Measurements from ENCODE around the gene FN1.
"Not testable (repeated sequence)": the region's sequence is repeated elsewhere in the genome, so short reads cannot be mapped to it uniquely, and the experiment has no call there.

Gene FN1

GRCh38 chr2:215363461-215364156, 72.3 kb downstream of the FN1 start:
- DNase-seq = no peak

DNA sequence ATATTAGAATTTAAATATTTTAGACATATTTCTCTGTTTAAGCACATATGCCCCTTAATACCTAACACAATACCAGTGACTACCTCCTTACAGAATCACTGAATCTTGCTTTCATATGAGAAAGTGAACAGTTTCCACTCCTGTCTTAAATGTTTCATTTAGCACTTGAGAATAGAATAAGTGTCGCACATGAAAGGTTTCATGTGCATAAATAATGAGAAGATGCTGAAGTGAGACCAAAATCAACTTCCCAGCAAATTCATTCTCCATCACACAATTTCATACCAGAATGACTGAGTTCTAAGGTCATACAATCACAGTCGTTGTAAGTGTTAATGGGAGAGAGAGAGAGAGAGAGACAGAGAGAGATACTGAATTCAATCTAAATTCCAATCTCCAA, 72.8 kb downstream of the FN1 start:
- DNase-seq = no peak

DNA sequence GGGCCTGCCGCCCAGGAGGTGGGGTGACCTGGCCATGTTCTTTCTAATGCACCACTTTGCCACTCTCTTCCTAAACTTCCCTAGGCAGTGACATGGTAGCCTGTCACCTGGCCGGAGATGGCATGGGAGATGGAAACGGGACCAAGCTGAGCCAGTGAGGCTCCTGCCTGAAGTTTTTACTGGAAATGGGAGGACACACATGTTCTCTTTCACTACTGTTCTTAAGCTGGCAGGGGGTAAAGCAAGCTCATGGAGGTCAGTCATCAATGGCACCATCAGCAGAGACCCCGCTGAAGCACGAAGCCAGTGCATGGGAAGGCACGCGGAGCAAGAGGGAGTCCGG, 73.3 kb downstream of the FN1 start:
- no peak for DNase-seq

- no peak for DNase-seq
Measured at GRCh38 chr2:215361876-215362561, 73.8 kb downstream of the FN1 start.

GRCh38 chr2:215361211-215361875, 74.5 kb downstream of the FN1 start:
- DNase-seq = no peak

- DNase-seq = no peak
Measured at GRCh38 chr2:215360596-215360995, 75.3 kb downstream of the FN1 start.

GRCh38 chr2:215360059-215360458, 75.8 kb downstream of the FN1 start:
- DNase-seq = not testable (repeated sequence)

GRCh38 chr2:215359576-215359922, 76.3 kb downstream of the FN1 start:
- no peak for DNase-seq

GRCh38 chr2:215358891-215359575, 76.8 kb downstream of the FN1 start:
- DNase-seq = no peak

- no peak for DNase-seq
Measured at GRCh38 chr2:215358312-215358845, 77.5 kb downstream of the FN1 start.

- no peak for DNase-seq
Measured at GRCh38 chr2:215357660-215358059, 78.2 kb downstream of the FN1 start.

- DNase-seq = no peak
Measured at GRCh38 chr2:215356948-215357461, 78.9 kb downstream of the FN1 start.

DNA sequence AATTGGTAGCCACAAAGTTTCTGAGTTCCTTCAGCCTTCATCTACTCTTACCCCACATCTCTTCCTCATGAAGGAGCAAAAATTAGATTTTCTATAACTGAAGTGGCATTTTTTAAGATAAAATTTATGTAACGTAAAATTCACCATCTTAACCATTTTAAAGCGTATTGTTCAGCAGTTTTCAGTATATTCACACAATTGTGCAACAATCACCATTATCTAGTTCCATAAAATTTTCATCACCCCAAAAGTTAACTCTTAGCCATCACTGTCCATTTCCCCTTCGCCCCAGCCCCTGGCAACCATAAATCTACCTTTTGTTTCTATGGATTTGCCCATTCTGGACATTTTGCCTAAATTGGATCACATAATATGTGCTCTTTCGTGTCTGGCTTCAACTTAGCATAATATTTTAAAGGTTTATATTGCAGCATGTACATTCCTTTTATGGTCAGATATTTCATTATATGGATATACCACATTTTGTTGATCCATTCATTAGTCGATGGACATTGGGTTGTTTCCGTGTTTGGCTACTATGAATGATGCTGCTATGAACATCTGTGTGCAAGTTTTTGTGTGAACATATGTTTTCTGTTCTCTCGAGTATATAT, 79.4 kb downstream of the FN1 start:
- no peak for DNase-seq

- no peak for DNase-seq
Measured at GRCh38 chr2:215355801-215356200, 80.1 kb downstream of the FN1 start.

DNA sequence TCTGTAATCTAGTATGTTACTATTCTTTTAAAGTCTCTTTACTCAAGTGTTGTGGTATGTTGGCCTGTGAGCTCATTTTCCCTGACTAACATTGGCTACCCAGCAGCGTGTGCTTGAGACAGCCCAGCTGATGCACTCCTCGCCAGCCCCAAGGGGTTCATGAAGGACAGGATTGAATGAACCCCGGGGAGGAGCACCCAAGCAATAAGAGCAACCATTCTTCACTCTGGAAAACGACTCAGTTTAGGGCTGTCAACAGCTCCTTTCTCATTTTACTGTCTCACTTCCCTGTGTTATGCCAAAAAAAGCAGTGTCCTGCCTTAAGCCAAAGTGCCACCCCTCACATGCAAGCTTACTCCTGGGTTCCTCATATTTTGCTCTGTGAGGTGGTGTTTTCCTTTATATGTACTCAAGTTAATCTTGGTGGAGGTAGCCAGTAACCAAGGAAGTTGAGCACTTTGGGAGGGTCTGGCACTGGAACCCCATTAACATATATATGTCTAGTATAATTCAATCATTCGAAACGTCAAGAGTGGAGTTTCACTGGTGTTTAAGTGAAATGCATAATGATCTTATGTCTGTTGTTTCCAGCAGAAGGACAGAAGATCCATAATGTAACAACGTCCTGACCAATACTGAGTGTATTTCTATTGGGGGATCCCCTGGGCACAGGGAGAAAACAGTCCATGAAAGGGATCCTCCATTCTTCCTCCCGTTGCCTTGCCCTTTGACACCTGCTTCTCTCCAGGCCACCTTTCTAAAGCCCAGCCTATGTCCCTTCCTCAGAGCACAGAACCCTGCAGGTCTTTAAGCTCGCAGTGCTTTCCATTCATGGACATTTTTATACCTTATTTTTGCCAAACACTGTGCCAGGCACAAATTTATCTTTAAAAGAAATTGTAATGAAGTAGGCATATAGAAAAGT, 80.8 kb downstream of the FN1 start:
- DNase-seq = no peak

DNA sequence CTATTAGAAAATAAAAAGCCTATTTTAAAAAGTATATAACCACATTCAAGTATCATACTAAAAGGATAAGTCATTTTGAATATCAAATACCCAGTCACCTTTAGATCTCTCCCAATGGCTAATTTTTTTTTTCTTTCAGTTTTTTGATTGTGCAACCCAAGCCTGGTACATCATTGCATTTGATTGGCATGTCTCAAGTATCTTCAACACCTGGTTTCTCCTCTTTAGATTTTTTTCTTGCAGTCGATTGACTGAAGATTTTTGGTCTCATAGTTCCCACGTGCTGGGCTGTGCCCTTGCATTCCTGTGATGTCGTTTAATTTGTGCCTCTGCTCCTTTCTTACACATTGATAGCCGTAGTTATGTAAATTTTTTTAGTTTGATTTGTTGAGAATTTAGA, 83.3 kb downstream of the FN1 start:
- DNase-seq = no peak

- DNase-seq = no peak
Measured at GRCh38 chr2:215347878-215348277, 88.0 kb downstream of the FN1 start.

DNA sequence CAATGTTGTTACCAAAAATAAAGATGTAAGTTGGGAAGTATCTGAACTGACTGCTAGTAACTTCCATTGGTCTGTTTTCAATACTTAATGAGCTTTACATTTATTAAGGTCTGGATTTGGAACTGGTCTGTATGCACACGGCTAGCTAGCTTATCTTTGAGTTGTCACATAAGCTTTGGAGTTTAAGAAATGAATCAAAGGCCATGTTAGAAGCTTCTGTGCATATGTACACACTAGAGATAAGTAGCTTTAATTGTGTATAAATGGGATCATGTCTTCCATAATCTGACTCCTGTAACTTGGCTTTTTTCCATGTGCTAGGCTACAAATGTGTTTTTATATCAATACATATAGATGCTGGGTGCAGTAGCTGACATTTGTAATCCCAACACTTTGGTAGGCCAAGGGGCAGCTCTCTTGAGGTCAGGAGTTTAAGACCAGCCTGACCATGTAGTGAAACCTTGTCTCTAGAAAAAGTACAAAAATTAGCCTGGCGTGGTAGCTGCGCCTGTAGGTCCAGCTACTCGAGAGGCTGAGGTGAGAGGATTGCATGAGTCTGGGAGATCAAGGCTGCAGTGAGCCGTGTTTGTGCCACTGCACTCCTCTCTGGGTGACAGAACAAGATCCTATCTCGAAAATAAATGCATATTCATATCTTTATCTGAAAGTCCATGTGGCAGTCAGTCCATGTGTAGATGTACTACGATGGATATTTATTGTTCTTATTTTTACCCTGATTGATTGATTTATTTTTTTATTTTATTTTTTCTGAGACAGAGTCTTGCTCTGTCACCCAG, 96.8 kb downstream of the FN1 start:
- DNase-seq = no peak

GRCh38 chr2:215332872-215333595, 102.8 kb downstream of the FN1 start:
- no peak for DNase-seq

DNA sequence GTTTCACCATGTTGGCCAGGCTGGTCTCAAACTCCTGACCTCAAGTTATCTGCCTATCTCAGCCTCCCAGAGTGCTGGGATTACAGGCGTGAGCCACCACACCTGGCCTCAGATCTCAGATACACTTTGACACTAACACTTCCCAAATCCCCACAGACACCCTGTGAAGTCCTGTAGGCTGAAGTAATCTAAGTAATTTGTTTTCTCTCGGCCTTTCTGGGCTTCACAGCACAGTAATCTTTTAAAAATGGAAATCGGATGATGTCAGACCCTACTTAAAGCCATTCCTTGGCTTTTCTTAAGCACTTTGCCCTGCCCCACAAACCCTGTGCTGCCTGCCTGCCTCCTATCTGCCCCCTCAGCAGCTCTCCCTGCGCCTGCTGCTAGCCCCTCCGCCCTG, 107.8 kb downstream of the FN1 start:
- DNase-seq = no peak
